ENCODE results near the gene KSR2.

The KSR2 gene

DNA sequence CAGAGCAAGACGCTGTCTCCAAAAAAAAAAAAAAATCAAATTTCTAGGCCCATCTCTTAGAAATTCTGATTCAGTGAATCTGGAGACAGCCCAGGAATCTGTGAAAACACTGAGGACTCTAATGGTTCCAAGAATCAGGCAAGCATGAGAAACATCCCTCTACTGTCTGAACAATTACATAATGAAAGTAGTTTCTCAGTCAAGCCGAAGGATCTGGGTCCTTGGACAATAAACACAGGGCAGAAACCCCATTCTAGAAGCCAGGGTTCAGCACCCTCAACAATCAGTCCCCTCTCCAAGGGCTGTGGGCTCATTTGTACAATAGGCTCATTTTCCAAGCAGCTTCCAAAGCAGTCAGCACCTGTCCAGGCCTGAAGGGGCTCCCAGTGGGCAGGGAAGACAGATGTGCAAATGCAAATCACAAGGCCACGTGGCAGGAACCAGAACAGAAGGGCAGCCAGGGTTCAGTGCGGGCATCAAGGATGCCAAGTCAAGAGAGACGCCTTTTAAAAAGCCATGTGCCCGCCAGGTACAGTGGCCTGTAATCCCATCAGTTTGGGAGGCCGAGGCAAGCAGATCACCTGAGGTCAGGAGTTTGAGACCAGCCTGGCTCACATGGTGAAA, 96.1 kb downstream of the KSR2 start:
- Histone ChIP-seq H3K36me3 (replicated peaks) (no peaks in the 10 kb centered on the region), H3K27me3 (replicated peaks) (no peaks in the 10 kb centered on the region), H3K27ac (no peak overlapping the region), H3K4me3 (ENCODE audit: low read depth, low read length) (no peak overlapping the region)
- TF ChIP-seq, protein P1, sequence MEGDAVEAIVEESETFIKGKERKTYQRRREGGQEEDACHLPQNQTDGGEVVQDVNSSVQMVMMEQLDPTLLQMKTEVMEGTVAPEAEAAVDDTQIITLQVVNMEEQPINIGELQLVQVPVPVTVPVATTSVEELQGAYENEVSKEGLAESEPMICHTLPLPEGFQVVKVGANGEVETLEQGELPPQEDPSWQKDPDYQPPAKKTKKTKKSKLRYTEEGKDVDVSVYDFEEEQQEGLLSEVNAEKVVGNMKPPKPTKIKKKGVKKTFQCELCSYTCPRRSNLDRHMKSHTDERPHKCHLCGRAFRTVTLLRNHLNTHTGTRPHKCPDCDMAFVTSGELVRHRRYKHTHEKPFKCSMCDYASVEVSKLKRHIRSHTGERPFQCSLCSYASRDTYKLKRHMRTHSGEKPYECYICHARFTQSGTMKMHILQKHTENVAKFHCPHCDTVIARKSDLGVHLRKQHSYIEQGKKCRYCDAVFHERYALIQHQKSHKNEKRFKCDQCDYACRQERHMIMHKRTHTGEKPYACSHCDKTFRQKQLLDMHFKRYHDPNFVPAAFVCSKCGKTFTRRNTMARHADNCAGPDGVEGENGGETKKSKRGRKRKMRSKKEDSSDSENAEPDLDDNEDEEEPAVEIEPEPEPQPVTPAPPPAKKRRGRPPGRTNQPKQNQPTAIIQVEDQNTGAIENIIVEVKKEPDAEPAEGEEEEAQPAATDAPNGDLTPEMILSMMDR (IDR thresholded peaks at IDR 0.05; ENCODE audit: low read depth, low read length, missing control alignments) = no peak
- DNase-seq = no peak
- in situ Hi-C loops (cut with HindIII; ENCODE audit: low pct_ligation_motif_present, low sequenced_read_pairs) = no loop called here

DNA sequence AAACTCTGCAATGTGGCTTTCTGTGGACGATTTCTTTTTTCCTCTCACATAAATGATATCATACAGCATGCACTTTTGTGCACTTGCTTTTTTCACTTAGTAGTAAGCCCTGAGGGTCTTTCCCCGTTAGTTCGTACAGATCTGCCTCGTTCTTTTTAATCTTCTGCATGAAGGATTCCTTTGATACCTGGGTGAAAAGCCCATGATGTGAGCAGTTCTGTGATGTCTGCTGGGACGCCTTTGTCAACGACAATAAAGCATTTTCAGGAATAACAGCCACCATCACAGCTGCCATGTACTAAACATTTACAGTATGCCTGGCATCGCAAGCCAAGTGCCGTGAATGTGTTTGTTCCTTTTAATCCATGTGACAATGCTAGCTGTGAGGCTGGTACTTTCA, 99.2 kb downstream of the KSR2 start:
- in situ Hi-C loops (cut with HindIII; ENCODE audit: low pct_ligation_motif_present, low sequenced_read_pairs) = no loop called here
- no peak for DNase-seq
- Histone ChIP-seq H3K36me3 (replicated peaks) (no peaks in the 10 kb centered on the region), H3K27me3 (replicated peaks) (no peaks in the 10 kb centered on the region), H3K27ac (no peak overlapping the region), H3K4me3 (ENCODE audit: low read depth, low read length) (no peak overlapping the region)
- TF ChIP-seq, protein P1 (IDR thresholded peaks at IDR 0.05; ENCODE audit: low read depth, low read length, missing control alignments) = no peak

DNA sequence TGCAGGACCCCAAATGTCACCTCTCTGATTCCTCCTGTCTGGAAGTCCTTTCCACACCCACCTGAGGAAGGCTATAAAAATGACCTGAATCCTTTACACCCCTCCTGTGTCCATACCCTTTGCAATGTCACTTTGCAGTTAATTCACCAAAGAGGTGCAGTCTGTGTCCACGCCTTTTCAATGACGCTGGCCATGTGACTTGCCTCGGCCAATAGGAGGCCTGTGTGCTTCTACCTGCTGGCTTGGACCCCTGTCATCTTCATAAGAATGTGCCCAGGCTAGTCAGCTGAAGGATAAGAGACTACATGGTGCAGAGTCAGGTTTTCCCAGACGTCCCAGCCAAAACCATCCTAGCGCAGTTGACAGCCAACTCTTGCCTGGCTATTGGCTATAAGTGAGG, 101.4 kb downstream of the KSR2 start:
- no peaks in the 10 kb centered on the region for H3K36me3 ChIP-seq (replicated peaks)
- H3K4me3 ChIP-seq (ENCODE audit: low read depth, low read length) = no peak overlapping the region
- no peak for DNase-seq
- no peak overlapping the region for H3K27ac ChIP-seq
- H3K27me3 ChIP-seq (replicated peaks) = no peaks in the 10 kb centered on the region
- in situ Hi-C loops (cut with HindIII; ENCODE audit: low pct_ligation_motif_present, low sequenced_read_pairs) = no loop called here
- TF ChIP-seq, protein P1 (IDR thresholded peaks at IDR 0.05; ENCODE audit: low read depth, low read length, missing control alignments) = no peak

DNA sequence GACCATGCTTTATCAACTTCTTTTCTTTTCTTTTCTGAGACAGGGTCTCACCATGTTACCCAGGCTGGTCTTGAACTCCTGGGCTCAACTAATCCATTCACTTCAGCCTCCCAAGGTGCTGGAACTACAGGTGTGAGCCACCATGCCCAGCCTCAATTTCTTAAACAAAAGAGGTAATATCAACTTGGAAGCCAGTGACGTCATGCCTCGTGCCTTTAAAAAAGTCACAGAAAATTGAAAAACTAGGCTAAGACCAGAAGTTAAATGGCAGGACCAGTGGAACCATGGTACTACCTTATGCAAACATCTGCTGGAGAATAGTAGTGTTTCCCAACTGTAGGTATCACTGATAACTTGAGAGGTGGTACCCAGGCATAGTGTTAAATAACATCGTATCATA, 103.3 kb downstream of the KSR2 start:
- no peak for DNase-seq
- TF ChIP-seq, protein P1 (IDR thresholded peaks at IDR 0.05; ENCODE audit: low read depth, low read length, missing control alignments) = no peak
- H3K4me3 ChIP-seq (ENCODE audit: low read depth, low read length) = no peak overlapping the region
- H3K36me3 ChIP-seq (replicated peaks) = no peaks in the 10 kb centered on the region
- no peak overlapping the region for H3K27ac ChIP-seq
- in situ Hi-C loops (cut with HindIII; ENCODE audit: low pct_ligation_motif_present, low sequenced_read_pairs) = no loop called here
- no peaks in the 10 kb centered on the region for H3K27me3 ChIP-seq (replicated peaks)

DNA sequence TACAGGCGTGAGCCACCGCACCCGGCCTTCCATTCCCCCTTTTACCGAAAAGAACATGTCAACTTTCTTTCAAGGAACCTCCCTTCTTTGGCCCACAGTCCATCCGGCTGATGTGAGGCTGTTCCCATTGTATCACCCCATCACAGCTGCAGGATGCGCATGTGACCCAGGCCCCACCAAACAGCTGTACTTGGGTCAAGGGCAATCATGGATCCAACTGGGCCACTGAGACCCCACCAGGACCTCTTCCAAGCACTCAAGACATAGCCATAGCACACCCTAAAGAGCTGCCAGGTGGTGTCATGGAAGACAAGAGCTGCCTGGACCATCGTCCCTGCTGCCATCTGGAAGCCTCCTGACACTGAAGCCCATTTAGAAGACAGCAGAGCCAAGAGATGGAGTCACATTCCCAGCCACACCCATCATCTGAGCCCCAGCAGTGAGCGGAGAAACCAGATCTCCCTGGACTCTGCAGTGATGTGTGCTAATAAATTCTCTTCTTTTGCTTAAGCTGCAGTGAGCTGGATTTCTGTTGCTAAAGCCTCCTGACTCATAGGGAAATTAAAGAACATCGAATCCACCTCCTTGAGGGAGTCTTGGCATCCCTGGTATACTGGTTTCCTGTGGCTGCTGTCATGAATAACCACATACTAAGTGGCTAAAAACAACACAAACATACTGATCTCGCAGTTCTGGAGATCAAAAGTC, 105.6 kb downstream of the KSR2 start:
- Histone ChIP-seq H3K27me3 (replicated peaks) (no peaks in the 10 kb centered on the region), H3K4me3 (ENCODE audit: low read depth, low read length) (no peak overlapping the region), H3K36me3 (replicated peaks) (no peaks in the 10 kb centered on the region), H3K27ac (no peak overlapping the region)
- DNase-seq = no peak
- in situ Hi-C loops (cut with HindIII; ENCODE audit: low pct_ligation_motif_present, low sequenced_read_pairs) = no loop called here
- TF ChIP-seq, protein P1 (IDR thresholded peaks at IDR 0.05; ENCODE audit: low read depth, low read length, missing control alignments) = no peak

Measured in brain microvascular endothelial cell (primary cell).